Stimulated activated naive CD4-positive, alpha-beta T cell (primary cell): Measurements from ENCODE around the gene LRRK1.

Source experiments
- DNase-seq, 6 experiments: peaks; one replicate each; lab custom pipeline; 2025; lab: John Stamatoyannopoulos, UW

LRRK1 gene

DNA sequence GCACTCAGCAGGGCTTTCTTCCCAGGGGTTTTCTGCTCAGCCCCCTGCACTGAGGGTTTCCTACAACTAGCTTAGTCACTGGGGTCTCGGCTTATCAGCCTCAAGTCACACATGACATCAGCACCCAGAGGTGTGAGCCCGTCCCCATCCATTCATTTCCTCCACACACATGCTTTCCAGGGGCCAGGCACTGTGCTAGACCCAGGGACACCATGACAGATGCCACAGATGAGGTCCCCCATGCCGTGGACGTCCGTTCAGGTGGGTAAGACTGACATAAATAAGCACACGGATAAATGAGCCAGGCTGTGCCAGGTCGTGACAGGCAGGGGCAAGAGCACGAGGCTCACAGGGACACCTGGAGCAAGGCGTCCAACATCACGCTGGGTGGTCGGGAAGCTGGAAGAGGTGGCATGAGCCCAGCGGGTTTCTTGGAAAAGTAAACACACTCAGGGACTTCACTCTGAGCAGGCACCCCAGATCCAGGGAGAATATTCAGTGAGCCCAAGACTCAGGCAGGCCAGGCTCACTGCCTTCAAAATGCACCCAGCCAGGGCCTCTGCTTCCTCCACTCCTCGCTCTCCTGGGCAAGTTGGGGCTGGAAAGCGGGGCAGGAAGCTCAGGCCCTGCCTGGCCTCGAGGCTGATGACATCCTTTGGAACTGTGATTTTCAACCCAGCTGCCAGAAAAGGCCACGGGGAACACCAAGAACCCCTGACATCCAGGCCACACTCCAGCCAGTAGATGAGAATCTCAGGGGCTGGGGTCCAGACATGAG lies 193.4 kb downstream of the LRRK1 start:
- no peak for DNase-seq

DNA sequence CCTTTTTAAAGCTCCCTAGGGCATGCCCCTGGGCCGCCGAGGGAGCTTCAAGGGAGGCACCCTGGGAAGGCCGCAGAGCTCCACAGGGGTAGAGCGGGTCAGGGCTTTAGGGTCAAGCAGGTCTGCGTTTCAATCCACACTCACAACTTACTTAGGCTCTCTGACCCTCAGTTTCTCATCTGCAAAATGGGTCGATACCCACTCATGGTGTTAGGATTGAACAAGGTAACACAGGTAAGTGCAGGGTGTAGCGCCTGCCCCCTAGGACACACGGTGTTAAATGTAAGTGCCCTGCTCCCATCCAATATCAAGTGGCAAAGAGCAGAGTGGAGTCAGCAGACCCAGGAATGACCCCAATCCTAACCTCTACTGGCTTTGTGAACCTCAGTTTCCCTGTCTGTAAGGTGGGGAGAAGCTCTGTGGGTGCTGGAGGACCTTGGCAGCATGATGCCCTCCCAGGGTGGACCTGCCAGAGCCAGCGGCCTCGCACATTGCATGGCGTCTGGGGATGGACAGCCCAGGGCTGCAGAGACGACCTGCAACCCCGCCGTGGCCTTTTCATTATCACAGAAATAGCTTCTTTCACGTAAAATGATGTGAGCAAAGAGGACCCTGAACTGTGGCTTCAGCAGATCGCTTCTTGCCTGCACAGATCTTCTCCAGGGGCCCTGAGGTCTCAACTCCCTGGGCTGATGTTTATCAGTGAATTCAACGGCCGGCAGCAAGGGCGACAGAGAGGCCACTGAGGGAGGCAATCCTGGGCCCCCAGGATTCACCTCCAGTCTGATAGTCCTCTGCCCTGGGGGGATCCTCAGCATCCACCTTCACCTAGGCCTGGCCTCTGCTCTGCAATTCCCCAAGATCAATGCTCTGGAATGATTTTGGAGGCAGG lies 194.2 kb downstream of the LRRK1 start:
- no peak for DNase-seq

DNA sequence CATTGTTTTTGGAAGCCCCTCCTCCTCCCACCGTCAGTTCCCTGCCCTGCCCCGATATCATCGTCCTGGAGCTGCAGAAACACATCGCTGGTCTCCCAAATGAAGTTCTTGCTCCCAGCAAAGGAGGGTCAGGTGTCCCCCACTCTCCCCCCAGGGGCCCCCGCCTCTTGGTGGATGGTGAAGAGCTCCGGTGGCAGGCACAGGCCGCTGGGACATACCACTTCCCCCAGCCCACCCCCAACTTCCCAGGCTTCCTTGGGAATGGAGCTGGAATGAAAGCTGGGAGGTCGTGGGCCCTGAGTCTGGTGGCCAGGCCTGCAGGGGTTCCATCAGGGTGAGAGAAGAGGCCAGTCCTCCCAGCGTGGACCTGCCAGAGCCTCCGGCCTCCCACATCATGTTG lies 195.0 kb downstream of the LRRK1 start:
- no peak for DNase-seq

DNA sequence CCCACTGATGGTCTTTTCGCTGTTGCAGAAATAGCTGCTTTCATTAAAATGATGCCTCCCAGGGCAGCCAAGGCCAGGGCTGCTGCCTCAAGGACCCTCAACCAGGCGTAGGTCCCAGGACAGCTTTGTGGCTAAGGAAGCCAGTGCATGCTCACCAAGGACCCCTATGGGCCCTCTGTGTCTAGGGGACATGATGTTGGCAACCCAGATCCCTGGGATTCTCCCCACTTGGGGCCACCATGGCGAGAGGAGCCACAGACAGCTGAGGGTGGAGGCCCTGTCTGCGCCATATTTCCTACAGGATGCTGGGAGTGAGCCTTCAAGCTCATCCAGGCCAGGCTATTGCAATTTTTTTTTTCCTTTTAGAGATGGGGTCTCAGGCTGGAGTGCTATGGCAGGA lies 195.5 kb downstream of the LRRK1 start:
- no peak for DNase-seq

DNA sequence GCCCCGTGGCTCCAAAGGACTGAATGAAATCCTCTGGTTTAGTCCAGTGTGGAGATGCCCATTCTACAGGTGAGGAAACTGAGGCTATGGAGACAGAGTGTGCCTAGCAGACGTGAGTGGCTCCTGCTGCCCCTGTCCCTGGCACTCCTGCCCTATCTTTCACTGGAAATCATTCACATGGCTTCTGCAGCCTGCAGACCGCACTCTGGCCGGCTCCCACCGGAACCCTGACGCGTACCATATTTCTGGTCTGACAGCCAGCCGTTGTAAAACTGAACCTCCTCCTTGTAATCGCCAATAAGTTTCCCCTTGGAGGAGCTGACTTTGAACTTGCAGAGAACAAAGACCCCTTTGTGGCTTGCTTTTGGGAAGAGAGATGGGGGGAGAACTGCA lies 196.2 kb downstream of the LRRK1 start:
- DNase-seq, result no peak

DNA sequence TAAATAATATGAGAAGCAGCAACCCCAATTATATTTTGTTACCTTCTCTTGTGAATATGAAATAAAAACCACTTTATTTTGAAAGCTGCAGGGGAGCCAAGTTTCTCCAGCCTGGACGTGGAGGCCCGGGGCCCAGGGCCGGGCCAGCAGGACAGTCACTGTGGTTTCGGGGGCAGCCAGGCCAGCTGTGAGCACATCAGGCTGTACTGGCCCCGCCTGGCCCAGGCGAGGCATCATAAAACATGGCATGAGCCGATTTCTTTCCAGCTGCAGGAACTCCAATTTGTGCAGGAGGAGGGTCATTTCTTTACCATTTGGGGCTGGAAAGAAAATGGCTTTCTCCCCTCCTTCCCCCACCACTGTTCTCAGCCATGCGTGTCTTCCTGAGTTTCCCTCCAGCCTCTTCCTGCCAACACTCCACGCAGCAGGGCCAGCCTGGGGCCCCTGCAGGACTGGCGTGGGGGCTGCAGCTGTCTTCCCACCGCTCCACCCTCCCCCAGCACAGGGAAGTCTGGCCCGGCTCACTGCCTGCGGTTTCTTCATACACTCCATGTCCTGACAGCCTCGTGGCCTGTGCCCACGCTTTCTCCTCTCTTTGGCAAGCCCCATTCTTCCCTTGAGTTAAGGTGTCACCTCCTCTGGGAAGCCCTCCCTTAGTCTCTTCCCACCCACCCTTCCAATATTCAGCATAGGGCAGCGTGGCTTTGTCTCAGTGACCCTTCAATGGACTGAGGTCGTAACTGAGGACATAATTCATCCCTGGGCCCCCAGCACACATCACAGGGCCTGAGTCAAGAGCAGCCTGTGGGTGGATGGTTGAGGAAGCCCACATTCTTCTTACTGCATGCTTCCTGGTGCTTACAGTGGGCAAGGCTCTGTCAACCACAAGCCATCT lies 196.9 kb downstream of the LRRK1 start:
- DNase-seq, result no peak

DNA sequence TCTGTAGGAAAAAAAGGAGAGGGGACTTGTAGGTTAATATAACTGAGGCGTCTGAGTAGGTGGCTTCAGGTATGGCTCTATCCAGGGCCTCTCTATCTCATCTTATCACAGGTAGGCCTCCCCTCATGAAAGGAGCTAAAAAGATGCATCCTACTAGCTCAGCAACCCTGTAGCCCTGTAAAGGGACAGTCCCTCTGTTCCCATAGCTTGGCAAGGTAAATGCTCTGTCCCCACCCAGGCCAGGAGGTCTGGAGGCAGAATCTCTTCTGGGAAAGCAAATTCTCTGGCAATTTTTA lies 197.5 kb downstream of the LRRK1 start:
- DNase-seq, result no peak

DNA sequence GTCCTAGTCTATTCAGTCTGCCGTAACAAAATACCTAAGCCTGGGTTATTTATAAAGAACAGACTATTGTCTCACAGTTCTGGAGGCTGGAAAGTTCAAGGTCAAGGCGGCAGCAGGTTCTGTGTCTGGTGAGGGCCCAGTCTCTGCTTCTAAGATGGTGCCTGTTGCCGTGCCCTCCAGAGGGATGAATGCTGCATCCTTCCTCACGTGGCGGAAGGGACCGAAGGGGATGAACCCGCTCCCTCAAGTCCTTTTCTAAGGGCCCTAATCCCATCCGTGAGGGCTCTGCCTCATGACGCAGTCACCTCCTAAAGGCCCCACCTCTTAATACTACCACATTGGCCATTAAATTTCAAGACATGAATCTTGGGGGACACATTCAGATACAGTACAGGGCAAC lies 199.0 kb downstream of the LRRK1 start:
- no peak for DNase-seq

DNA sequence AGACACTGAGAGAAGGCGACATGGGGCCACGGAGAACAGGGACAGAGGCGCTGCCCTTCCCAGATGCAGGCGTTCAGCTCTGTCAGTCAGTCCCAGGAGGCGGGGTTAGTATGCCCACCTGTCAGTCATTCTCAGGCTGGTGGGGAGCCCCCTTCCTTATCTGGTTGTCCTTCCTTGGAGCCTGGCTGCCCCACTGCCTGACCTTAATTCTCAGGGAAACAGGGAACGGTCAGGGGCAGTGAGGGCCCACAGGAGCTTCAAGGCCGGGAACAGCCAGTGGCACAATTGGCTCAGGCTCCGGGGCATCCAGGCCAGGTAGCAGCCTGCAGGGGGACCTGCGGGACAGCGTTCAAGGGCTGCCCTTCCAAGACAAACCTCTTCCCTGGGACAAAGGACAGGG lies 199.5 kb downstream of the LRRK1 start:
- DNase-seq, result no peak

DNA sequence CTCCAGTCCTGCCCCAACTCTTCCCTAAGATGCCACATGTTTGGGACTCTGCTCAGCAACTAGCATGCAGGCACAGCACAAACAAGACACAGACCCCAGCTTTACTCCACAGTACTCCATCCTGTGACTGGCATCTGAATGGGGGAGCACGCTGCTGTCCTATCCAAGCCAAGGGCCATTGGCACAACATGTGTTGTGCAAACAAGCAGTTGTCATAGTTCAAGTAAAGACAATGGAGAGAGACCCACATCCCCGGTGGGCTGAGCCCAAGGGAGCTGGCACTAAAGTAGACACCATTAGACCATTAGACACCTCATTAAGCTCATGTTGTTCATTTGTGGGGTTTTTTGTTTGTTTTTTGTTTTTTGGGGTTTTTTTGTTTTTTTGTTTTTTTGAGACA lies 200.0 kb downstream of the LRRK1 start:
- no peak for DNase-seq
